Keratinocyte (primary cell): ENCODE data around the gene OSTN.

Source experiments
- CTCF ChIP-seq, 3 experiments: IDR thresholded peaks in 1 of 3; conservative IDR thresholded peaks in 1 of 3; optimal IDR thresholded peaks in 1 of 3; 2 replicates in 2 of 3; 3 replicates in 1 of 3; pipeline versions ENCODE3 to v1.5.1; 2011; ENCODE audit warnings: low read length in 3 of 3, mild to moderate bottlenecking in 3 of 3, moderate library complexity in 2 of 3, control low read depth in 1 of 3, inconsistent platforms in 1 of 3; ENCODE audit not compliant: insufficient read depth in 2 of 3; ENCODE audit errors: extremely low read depth in 1 of 3
- EZH2 ChIP-seq: IDR thresholded peaks from one replicate; pipeline ENCODE4 v1.6.1; 2012; ENCODE audit warnings: inconsistent platforms, mild to moderate bottlenecking, low read length, moderate library complexity

- TF ChIP-seq CTCF (optimal IDR thresholded peaks at IDR 0.05 in 1 of 3, IDR thresholded peaks at IDR 0.05 in 1 of 3, conservative IDR thresholded peaks at IDR 0.05 in 1 of 3; ENCODE audit: extremely low read depth in 1 of 3, insufficient read depth in 2 of 3, low read length in 3 of 3) = no peak
- no peak for TF ChIP-seq EZH2
These were observed 95.2 kb downstream of the OSTN start for GRCh38 chr3:191294291-191294690.
